Measurements from ENCODE around the gene TNNT2.

GRCh38 chr1:201418461-201418860 lies 41.0 kb upstream of the TNNT2 start:
- no peak for TF ChIP-seq CTCF (conservative IDR thresholded peaks at IDR 0.05 in 1 of 2, IDR thresholded peaks at IDR 0.05 in 1 of 2; ENCODE audit: low read depth in 1 of 2, low read length in 2 of 2)
- no peak for TF ChIP-seq EZH2 (IDR thresholded peaks at IDR 0.05; ENCODE audit: low read length, missing control alignments)

Data from fibroblast of lung (primary cell).